ENCODE results near the gene COA3. TPM values are rescaled to one million over a fixed set of nuclear protein-coding genes. Genes with fewer than 3 reads are reported as not detected.
A peak's percentile ranks its signal among the peaks of the same experiment; 100 is the strongest.

The COA3 gene
- total RNA-seq, 2 experiments from 2014 or later = 43.7 to 48.2 TPM

DNA sequence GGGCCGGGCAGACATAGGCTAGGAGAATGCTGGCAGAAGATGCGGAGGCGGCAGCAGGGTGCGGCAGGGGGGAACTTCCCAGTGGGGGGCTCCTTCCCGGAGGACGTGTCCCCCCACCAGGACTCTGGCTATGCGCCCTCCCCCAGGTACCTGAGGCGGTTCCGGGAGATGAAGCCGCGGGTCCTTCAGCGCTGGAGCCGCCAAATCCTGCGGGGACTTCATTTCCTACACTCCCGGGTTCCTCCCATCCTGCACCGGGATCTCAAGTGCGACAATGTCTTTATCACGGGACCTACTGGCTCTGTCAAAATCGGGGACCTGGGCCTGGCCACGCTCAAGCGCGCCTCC, 14.7 kb downstream of the COA3 start:
- Mint-ChIP-seq H3K9me3 (ENCODE audit: low read depth) (no peaks in the 10 kb centered on the region), H3K4me1 (peaks cover 26% of the 10 kb centered on the region), H3K36me3 (peaks cover 18% of the 10 kb centered on the region), H3K27me3 (peaks cover 72% of the 10 kb centered on the region), H3K27ac (no peak overlapping the region), H3K4me3 (no peak overlapping the region)
- ATAC-seq (no peak), DNase-seq (no peak)
- CTCF ChIA-PET = no interaction called here

DNA sequence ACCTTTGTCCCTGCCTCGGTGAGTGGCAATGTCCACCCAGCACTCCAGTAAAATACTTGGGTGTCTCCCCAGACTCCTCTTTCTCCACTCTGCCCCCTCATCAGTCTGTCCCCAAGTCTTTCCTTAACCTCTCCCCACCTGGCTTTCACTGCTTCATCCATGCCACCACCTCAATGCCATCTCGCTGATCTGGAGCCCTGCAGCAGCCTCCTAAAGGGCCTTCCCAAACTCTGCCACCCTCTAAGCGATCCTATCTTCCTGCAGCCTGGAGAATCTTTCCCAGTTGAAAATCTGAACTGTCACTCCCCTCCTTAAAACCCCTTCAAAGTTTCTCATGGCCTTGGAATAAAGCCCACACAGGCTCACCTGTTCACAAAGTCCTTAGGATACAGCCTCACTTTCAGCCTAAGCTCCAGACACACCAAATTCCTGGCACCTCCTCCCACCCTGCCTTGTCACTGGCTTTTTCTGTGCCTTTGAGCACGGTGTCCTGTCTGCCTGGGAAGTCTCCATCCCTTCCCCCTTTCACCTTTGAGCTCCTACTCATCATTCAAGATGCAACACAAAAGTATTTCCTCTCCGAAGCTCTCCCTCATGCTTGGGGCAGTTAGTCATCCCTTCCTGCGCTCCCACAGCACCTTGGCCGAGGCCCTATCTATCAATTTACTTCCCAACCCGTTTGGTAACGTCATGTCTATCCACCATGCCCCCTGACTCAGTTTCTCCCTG, 15.3 kb downstream of the COA3 start:
- DNase-seq (no peak), ATAC-seq (no peak)
- H3K9me3 Mint-ChIP-seq (ENCODE audit: low read depth) = no peaks in the 10 kb centered on the region
- no peak overlapping the region for H3K27ac Mint-ChIP-seq
- peaks cover 22% of the 10 kb centered on the region for H3K36me3 Mint-ChIP-seq
- CTCF ChIA-PET = interaction anchor here (1.3 kb wide), 1 partner anchor 10 kb away, joined by 4 read pairs; the partner anchor contains the start of gene VPS25
- peaks cover 26% of the 10 kb centered on the region for H3K4me1 Mint-ChIP-seq
- no peak overlapping the region for H3K4me3 Mint-ChIP-seq
- H3K27me3 Mint-ChIP-seq = peaks cover 72% of the 10 kb centered on the region

DNA sequence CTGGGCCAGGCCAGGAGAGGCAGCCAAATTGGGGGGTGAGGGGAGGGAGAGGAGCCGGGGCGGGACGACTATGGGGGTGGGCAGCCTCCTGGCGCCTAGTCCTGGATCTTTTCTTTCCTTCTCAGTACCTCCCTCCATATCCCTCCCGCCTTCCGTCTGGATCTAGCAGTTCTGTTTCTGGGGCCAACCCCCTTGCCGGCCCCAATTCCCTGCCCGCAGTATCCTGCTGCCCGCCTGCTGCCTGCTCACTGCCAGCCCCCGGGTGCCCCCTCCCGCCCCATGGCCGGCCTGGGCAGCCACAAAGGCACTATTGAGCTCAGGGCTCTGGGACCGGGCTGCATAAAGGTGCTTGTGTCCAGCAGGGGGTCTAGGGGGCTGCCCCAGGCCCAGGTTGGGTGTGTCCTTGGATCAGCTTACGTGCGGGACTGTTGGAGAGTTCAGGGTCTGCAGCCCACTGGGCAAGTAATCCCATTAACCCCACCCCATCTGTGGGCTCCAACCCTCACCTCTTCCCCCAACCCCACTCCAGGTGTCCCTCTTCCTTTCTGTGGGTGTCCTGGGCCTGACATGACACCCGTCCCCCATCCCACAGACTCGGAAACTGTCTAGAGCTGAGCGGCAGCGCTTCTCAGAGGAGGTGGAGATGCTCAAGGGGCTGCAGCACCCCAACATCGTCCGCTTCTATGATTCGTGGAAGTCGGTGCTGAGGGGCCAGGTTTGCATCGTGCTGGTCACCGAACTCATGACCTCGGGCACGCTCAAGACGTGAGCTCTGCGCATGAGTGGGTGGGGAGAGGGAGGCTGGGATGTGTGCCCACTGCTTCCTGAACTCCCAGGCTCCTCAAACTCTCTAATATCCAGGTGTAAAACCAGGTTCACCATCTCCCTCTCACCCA, 16.1 kb downstream of the COA3 start:
- H3K4me1 Mint-ChIP-seq = peaks cover 26% of the 10 kb centered on the region
- peaks cover 23% of the 10 kb centered on the region for H3K36me3 Mint-ChIP-seq
- H3K4me3 Mint-ChIP-seq = no peak overlapping the region
- H3K27ac Mint-ChIP-seq = no peak overlapping the region
- CTCF ChIA-PET = interaction anchor here (1.3 to 3.6 kb wide), 2 partner anchors 9 to 19 kb away, joined by 4 to 13 read pairs; partner anchors contain the start of gene VPS25
- ATAC-seq (no peak), DNase-seq (no peak)
- H3K27me3 Mint-ChIP-seq = peaks cover 64% of the 10 kb centered on the region
- H3K9me3 Mint-ChIP-seq (ENCODE audit: low read depth) = no peaks in the 10 kb centered on the region

DNA sequence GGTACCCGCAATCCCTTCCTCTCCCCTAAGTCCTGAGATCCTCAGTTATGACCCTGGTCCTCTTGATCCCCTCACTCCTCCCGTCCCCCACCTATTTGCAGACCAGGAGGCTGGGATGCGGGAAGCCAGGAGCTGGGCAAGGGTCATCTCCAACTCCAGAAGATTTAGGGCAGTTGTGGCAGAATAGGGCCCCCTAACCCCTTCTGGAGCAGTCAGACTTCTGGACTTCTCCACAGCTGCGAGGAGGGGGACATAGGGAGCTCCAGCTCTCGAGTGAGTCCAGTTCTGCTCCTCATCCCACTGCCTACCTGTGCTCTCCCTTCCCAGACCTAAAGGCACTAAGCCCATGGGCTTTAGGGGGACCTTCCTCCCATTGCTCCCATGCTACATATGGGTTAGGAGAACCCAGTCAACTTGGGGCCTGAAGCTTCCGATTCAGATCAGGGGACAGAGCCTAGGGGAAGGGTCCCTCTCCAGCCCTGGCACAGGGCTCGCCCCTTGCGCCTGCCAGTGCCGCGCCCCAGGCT, 16.8 kb downstream of the COA3 start:
- no peak overlapping the region for H3K4me3 Mint-ChIP-seq
- CTCF ChIA-PET = interaction anchor here (0.6 to 3.6 kb wide), 3 partner anchors 8 to 18 kb away, joined by 3 to 13 read pairs (median 4); partner anchors contain the start of gene VPS25
- peaks cover 56% of the 10 kb centered on the region for H3K27me3 Mint-ChIP-seq
- peaks cover 26% of the 10 kb centered on the region for H3K36me3 Mint-ChIP-seq
- ATAC-seq = no peak
- H3K27ac Mint-ChIP-seq = no peak overlapping the region
- peaks cover 26% of the 10 kb centered on the region for H3K4me1 Mint-ChIP-seq
- DNase-seq = no peak
- no peaks in the 10 kb centered on the region for H3K9me3 Mint-ChIP-seq (ENCODE audit: low read depth)

DNA sequence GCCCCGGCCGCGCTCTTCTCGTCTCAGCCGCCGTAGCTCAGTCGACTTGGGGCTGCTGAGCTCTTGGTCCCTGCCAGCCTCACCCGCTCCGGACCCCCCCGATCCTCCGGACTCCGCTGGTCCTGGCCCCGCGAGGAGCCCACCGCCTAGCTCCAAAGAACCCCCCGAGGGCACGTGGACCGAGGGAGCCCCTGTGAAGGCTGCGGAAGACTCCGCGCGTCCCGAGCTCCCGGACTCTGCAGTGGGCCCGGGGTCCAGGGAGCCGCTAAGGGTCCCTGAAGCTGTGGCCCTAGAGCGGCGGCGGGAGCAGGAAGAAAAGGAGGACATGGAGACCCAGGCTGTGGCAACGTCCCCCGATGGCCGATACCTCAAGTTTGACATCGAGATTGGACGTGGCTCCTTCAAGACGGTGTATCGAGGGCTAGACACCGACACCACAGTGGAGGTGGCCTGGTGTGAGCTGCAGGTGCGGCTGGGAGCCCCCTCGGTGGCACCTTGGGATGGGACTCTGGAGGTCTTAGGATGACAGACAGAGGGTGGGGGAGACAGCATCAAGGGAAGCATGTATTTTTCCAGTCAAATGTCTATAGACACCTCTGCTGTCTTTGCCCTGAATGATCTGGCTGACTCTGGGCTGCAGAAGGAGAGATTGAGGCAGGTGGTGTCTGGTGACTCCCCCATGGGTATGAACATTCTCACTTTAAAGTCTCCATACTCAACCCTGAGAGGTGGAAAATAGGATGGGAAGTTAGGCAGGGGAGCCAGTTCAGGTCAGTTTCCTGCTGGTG, 17.5 kb downstream of the COA3 start:
- Mint-ChIP-seq H3K27ac (no peak overlapping the region), H3K9me3 (ENCODE audit: low read depth) (no peaks in the 10 kb centered on the region), H3K27me3 (peaks cover 50% of the 10 kb centered on the region), H3K4me1 (peaks cover 26% of the 10 kb centered on the region), H3K4me3 (no peak overlapping the region), H3K36me3 (peaks cover 29% of the 10 kb centered on the region)
- ATAC-seq (no peak), DNase-seq (no peak)
- CTCF ChIA-PET = interaction anchor here (0.6 to 3.6 kb wide), 4 partner anchors 15 to 203 kb away, joined by 3 to 13 read pairs (median 4); no protein-coding TSS in a partner anchor

DNA sequence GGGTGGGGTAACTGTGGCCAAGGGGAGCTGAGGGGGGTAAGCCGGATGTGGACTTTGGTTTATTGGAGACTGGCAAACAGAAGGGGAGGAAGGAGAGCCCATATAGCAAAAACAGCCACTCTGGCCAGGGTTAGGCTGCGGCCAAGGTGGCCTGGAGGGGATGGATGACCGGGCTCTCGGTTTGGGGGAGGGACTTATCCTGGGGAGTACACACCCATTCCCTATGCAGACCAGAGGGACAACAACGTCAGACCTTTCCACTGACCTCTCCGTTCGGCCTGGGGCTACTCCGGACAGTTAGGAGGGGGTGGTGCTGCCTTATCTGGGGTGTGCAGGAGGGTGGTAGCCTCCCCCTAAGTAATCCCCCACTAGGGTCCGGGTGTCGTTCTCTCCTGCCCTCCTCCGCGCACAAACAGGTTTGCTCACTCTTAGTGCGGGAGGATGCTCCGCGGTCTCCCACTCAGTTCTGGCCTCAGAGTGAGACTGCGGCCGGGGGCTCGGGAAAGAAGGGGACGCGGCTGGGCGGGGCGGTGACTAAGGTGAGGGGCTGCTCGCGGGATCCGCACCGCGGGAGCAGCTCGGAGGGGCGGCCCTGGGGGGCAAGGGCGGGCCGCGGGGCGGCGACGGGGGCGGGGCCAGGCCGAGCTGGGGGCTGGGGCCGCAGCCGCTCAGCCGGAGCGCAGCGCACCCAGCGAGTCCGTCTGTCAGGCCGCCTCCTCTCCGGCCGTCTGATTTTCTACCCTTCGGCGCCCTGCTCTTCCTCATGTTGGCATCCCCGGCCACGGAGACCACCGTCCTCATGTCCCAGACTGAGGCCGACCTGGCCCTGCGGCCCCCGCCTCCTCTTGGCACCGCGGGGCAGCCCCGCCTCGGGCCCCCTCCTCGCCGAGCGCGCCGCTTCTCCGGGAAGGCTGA, 18.3 kb downstream of the COA3 start, which contains the start of gene WNK4:
Gene WNK4 (plus strand): TSS at position 675 of the 915 bp plus-strand sequence. CDS start 89 bp downstream, at position 764.
- Mint-ChIP-seq H3K36me3 (peaks cover 32% of the 10 kb centered on the region), H3K27ac (no peak within 1 kb of the TSS), H3K4me3 (no peak within 1 kb of the TSS), H3K27me3 (peaks cover 41% of the 10 kb centered on the region), H3K4me1 (peaks cover 28% of the 10 kb centered on the region), H3K9me3 (ENCODE audit: low read depth) (no peaks in the 10 kb centered on the region)
- DNase-seq = no peak
- CTCF ChIA-PET = interaction anchor here (1.3 to 3.6 kb wide), 3 partner anchors 16 to 202 kb away, joined by 3 to 13 read pairs (median 5); no protein-coding TSS in a partner anchor
- ATAC-seq = peak; percentile 28

DNA sequence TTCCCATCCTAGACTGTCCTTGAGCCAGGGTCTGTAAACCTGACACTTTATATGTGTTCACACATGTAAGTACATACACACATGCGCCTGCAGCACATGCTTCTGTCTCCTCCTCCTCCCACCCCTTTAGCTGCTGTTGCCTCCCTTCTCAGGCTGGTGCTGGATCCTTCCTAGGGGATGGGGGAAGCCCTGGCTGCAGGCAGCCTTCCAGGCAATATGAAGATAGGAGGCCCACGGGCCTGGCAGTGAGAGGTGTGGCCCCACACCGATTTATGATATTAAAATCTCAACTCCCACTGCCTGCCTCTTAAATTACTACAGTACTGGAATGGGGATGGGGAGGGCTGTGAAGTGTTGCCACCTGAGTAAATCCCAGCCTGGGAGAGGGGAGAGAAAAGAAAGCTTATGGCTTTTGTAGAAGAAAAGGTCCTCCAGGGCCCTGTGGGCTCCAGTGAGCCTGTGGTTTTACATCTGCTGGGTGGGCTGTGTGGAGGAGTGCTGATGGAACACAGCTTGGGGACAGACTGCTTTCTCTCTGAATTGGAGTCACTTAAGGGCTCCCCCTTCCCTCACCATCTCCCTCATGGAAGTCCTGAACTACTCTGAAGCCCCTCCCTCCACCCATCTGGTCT, 19.1 kb downstream of the COA3 start:
- DNase-seq = no peak
- Mint-ChIP-seq H3K4me3 (no peak overlapping the region), H3K36me3 (peaks cover 34% of the 10 kb centered on the region), H3K9me3 (ENCODE audit: low read depth) (no peaks in the 10 kb centered on the region), H3K27me3 (peaks cover 34% of the 10 kb centered on the region), H3K27ac (no peak overlapping the region), H3K4me1 (peaks cover 30% of the 10 kb centered on the region)
- ATAC-seq = no peak
- CTCF ChIA-PET = interaction anchor here (1.4 to 3.6 kb wide), 2 partner anchors 16 to 201 kb away, joined by 5 to 13 read pairs; no protein-coding TSS in a partner anchor

DNA sequence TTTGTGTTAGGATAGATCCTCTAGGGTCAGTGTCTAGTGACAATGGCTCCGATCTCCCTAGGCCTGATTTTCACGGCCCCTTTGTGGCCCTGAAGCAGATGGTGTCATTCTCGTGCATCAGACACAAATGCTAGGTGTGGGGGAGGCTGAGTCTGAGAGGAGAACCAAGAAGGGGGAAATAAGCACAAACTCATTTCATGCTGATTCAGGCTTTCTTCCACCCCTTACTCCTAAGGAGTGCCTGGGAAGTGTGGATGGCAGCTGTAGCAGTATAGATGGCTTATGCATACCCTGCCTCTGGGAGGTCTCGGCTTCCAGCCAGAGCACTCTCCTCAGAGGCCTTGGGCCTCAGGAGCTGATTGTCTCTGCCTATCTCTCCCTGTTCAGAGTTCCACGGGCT, 19.9 kb downstream of the COA3 start:
- Mint-ChIP-seq H3K4me3 (no peak overlapping the region), H3K4me1 (peaks cover 33% of the 10 kb centered on the region), H3K36me3 (peaks cover 39% of the 10 kb centered on the region), H3K9me3 (ENCODE audit: low read depth) (no peaks in the 10 kb centered on the region), H3K27ac (no peak overlapping the region), H3K27me3 (peaks cover 25% of the 10 kb centered on the region)
- ATAC-seq (no peak), DNase-seq (no peak)
- CTCF ChIA-PET = interaction anchor here (2.1 kb wide), 1 partner anchor 15 kb away, joined by 8 read pairs; no protein-coding TSS in a partner anchor

DNA sequence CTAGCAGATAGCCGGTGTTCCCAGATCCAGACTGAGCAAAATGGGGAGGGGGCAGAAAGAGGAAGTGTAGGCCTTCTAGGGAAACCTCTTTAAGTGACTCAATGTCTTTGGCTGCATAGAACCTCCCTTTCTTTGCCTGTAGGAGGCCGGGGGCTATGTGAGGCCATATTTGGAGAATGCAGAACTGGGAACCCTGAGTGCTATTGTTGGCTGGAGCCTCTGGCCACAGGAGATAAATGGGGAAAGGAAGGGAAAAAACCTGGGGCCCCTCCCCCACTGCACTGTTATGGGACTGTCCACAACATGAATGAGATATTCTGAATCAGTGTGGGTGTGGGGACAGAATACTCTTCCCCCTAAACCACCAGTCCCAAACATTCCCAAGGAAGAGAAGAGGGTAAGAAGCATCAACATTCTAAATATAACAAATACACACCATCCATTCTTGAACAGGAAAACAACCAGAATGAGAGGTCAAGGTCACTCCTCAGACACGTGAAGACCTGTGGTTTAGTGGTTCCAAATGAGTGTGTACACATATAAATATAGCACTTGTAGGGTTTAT, 22.9 kb downstream of the COA3 start:
- Mint-ChIP-seq H3K36me3 (peaks cover 37% of the 10 kb centered on the region), H3K9me3 (ENCODE audit: low read depth) (no peaks in the 10 kb centered on the region), H3K27me3 (no peaks in the 10 kb centered on the region), H3K27ac (no peak overlapping the region), H3K4me1 (peaks cover 43% of the 10 kb centered on the region), H3K4me3 (no peak overlapping the region)
- no peak for ATAC-seq
- no peak for DNase-seq
- CTCF ChIA-PET = no interaction called here

DNA sequence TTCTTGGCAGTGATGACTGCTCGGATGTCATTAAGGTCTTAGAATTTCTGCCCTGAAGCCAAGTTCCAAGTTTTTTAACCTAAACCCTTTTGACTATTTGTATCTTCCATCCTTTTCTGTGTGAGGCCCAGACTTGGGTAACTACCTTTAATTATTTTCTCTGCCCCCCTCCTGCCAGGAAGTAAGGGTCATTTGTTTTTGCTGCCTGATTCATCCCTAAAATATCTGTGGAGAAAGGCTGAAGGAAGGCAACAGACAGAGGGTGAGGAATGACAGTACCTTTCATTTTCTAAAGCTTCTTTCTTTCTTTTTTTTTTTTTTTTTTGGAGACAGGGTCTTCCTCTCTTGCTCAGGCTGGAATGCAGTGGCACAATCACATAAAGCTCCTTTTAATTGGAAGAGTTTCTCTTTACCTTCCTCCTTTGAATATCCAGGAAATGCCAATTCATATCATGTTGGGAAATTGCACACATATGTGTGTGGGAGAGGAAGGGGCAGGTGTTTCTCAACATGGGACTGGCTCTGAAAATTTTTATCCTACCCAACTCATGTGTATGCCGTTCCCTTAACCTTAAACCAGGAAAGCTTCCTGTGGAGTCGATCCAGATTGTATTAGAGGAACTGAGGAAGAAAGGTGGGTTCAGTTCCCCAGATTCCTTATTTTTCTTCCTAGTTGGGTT, 24.3 kb downstream of the COA3 start:
- ATAC-seq (no peak), DNase-seq (no peak)
- Mint-ChIP-seq H3K36me3 (peaks cover 31% of the 10 kb centered on the region), H3K4me3 (peak overlapping the region; percentile 99), H3K27me3 (no peaks in the 10 kb centered on the region), H3K9me3 (ENCODE audit: low read depth) (no peaks in the 10 kb centered on the region), H3K4me1 (peaks cover 36% of the 10 kb centered on the region), H3K27ac (peak overlapping the region; percentile 98)
- CTCF ChIA-PET = interaction anchor here (1.2 to 4.2 kb wide), 5 partner anchors 8 to 196 kb away, joined by 3 to 57 read pairs (median 13); partner anchors contain the start of genes BECN1, PSMC3IP and RAMP2
